ENCODE measurements around the gene ACR.

Gene ACR

GRCh38 chr22:50702821-50703725 is 34.9 kb upstream of the ACR start:
- no peak for DNase-seq (ENCODE audit: low read depth)

GRCh38 chr22:50703726-50704509 is 34.1 kb upstream of the ACR start:
- no peak for DNase-seq (ENCODE audit: low read depth)

- DNase-seq (ENCODE audit: low read depth), result no peak
These were observed 33.3 kb upstream of the ACR start for GRCh38 chr22:50704510-50705218.

GRCh38 chr22:50705219-50705691 is 32.7 kb upstream of the ACR start:
- DNase-seq (ENCODE audit: low read depth), result peak; percentile 44

- no peak for DNase-seq (ENCODE audit: low read depth)
These were observed 32.1 kb upstream of the ACR start for GRCh38 chr22:50705851-50706351.

GRCh38 chr22:50706481-50707125 is 31.4 kb upstream of the ACR start:
- DNase-seq (ENCODE audit: low read depth), result no peak

- DNase-seq (ENCODE audit: low read depth), result no peak
These were observed 29.5 kb upstream of the ACR start for GRCh38 chr22:50708474-50708873.

GRCh38 chr22:50708996-50709395 is 29.0 kb upstream of the ACR start:
- no peak for DNase-seq (ENCODE audit: low read depth)

GRCh38 chr22:50710221-50710620 is 27.8 kb upstream of the ACR start:
- no peak for DNase-seq (ENCODE audit: low read depth)

- DNase-seq (ENCODE audit: low read depth), result no peak
These were observed 27.1 kb upstream of the ACR start for GRCh38 chr22:50710886-50711285.

- no peak for DNase-seq (ENCODE audit: low read depth)
These were observed 26.3 kb upstream of the ACR start for GRCh38 chr22:50711446-50712340.

- no peak for DNase-seq (ENCODE audit: low read depth)
These were observed 25.5 kb upstream of the ACR start for GRCh38 chr22:50712341-50713007.

- DNase-seq (ENCODE audit: low read depth), result no peak
These were observed 25.0 kb upstream of the ACR start for GRCh38 chr22:50713008-50713385.

GRCh38 chr22:50713571-50714056 is 24.4 kb upstream of the ACR start:
- no peak for DNase-seq (ENCODE audit: low read depth)

- no peak for DNase-seq (ENCODE audit: low read depth)
These were observed 23.9 kb upstream of the ACR start for GRCh38 chr22:50714150-50714549.

GRCh38 chr22:50714631-50715179 is 23.3 kb upstream of the ACR start:
- no peak for DNase-seq (ENCODE audit: low read depth)

GRCh38 chr22:50715250-50715649 is 22.8 kb upstream of the ACR start:
- no peak for DNase-seq (ENCODE audit: low read depth)

GRCh38 chr22:50715776-50716175 is 22.2 kb upstream of the ACR start:
- no peak for DNase-seq (ENCODE audit: low read depth)

- DNase-seq (ENCODE audit: low read depth), result no peak
These were observed 21.5 kb upstream of the ACR start for GRCh38 chr22:50716290-50717024.
